HG03064 (cell line): ENCODE data around the gene FOXN3.
"Not testable (repeated sequence)": the region's sequence is repeated elsewhere in the genome, so short reads cannot be mapped to it uniquely, and the experiment has no call there.

Source experiments
- ATAC-seq: cut with Tn5 transposase; IDR thresholded peaks from one replicate; pipeline ENCODE4 v1.9.1; 2021; ENCODE audit warnings: low read depth; ENCODE audit not compliant: unreplicated experiment

Gene FOXN3

GRCh38 chr14:89256951-89257350 is 160.1 kb downstream of the FOXN3 start:
- ATAC-seq = no peak

GRCh38 chr14:89256283-89256682 is 160.8 kb downstream of the FOXN3 start:
- no peak for ATAC-seq

DNA sequence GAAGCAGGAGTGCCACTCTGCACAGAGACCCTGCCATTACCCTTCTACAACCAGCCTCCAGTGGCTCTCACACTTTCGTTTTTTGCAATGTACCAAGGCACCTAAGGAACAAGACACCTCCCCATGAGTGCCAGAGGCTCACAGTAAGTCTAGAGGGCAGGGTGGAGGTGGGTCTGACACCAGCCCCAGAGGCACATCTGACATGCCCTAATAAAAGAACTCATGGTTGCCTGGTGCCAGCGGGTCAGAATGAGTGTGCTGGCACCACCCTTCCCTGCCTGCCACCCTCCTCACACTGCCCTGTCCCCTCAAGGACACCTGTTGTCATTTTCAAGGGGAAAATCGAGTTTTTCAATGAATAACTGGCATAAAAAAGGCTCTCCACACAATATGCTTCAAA is 161.2 kb downstream of the FOXN3 start:
- no peak for ATAC-seq

DNA sequence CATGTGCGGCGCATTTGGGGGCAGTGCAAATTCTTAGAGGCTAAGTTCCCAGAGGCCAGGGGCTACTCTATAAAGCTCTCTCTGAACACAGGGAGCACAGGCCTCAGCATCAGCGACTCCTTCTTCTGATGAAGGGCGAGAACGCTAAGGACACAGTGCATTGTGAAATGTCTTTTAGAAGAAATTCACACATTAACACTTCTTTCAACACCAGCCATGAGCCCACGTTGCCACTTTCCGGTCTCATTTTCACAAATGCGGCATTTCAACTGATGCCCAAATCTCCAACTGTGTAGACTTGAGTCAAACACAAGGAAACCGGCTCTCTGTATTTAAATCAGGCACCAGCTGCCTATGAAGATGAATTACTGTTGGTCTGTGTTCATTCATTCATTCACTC is 162.0 kb downstream of the FOXN3 start:
- no peak for ATAC-seq

GRCh38 chr14:89254166-89254909 is 162.7 kb downstream of the FOXN3 start:
- ATAC-seq = no peak

- no peak for ATAC-seq
Observed at GRCh38 chr14:89252887-89253532, 164.0 kb downstream of the FOXN3 start.

DNA sequence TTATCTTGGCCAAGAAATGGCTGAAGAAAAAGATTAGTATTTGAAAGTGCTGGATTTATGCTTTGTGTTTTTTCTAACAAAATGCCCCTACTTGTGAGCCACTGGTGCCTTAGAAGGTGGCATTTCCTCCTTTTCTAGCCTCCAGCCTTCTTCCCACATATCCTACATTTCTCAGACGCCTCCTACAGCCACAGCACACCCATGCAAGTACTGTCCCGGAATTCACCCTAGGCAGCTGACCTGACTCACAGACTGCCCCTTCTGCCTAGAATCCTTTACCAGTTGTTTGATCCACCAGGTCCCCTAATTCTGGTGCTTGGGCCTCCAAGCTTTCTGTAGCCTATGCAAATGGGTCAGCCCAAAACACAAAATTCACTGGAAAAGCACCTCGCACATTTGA is 166.0 kb downstream of the FOXN3 start:
- no peak for ATAC-seq

GRCh38 chr14:89250655-89250975 is 166.4 kb downstream of the FOXN3 start:
- ATAC-seq = not testable (repeated sequence)

DNA sequence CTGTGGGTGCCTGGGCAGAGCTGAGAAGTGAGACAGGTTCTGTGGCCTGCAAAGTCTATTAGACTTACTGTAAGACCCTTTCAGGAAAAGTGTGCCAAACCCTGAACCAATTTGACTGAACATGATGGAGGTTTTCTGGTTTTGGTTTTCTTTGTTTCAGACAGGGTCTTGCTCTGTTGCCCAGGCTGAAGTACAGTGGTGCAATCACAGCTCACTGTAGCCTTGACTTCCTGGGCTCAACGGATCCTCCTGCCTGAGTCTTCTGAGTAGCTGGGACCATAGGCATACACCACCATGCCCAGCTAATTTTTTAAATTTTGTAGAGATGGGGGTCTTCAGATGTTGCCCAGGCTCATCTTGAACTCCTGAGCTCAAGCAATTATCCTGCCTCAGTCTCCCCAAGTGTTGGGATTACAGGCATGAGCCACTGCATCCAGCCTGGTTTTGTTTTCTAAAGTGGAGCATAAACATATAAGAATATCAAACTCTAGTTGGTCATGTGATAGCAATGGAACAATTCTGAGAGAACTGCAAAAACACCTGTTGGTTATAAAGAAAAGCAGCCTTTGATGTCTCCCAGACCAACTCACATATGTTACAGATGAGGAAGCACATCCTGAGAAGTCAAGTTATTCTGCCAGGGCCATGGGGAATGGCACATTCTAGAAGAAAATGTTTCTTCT is 166.9 kb downstream of the FOXN3 start:
- no peak for ATAC-seq

DNA sequence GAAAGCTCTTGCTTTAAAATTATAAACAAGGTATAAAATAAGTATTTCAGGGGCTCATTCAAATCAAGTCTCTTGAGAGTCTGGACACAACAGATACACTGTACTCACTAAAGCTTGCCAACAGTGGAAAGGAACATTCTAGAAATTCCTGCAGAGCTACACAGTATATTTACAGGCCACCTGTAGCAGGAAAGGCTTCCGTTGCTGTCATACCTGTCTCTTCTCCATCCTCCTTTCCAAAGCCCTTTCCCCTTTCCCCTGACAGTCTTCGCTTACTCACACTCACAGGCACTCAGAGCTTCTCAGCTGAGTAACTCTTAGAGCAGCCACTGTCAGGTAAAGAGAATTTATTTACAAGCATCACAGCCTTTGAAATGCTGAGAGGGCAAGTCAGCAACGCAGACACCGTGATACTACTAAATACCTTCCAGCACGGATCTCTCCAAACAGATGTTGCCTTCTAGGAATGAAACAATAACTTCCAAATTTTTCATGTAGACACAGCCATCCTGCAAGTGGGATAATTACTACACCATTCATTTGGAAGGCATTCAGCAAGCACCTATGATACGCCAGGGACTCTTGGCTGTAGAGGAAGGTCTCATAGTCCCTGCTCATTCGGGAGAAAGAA is 167.9 kb downstream of the FOXN3 start:
- no peak for ATAC-seq

GRCh38 chr14:89248411-89249064 is 168.5 kb downstream of the FOXN3 start:
- ATAC-seq = no peak

DNA sequence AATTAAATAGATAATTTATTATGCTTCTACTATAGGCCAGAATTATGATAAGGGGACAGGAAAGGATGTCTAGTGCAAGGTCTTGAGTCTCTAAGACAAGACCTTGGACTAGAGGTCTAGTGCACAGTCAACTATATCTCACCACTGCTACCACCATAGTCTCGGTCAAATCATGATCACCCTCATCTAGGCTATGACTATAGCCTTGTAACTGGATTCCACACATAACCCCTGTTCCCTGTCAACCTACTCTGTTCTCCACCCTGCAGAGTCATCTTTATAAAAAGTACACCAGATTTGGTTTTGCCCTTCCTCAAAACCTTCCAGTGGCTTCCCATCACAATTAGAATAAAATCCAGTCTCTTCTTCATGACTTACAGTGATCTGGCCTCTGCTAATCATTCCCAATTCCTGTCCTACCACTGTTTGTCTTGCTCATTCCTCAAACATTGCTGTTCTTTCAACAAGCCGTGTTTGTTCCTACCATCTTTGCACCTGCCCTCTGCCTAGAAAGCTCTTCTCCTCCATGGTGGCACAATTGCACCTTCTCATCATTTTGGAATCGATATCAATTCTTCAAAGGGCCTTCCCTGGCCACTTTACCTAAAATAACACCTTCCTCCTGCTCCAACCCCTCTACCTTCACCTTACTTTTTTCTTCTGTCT is 169.4 kb downstream of the FOXN3 start:
- no peak for ATAC-seq

DNA sequence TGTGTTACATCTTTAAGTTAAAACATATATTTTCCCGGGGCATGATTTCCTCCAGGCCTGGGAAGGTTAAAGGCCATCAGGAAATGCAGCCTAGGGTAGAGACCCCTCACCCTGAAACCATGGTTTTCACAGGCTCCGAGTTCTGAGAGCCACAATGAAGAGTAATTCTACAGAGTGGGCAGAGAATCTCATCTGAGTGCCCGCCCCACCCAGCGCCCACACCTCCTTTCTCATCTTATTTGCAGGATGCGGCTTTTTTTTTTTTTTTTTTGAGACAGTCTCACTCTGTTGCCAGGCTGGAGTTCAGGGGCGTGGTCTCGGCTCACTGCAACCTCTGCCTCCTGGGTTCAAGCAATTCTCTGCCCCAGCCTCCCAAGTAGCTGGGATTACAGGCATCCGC is 170.7 kb downstream of the FOXN3 start:
- ATAC-seq = no peak

DNA sequence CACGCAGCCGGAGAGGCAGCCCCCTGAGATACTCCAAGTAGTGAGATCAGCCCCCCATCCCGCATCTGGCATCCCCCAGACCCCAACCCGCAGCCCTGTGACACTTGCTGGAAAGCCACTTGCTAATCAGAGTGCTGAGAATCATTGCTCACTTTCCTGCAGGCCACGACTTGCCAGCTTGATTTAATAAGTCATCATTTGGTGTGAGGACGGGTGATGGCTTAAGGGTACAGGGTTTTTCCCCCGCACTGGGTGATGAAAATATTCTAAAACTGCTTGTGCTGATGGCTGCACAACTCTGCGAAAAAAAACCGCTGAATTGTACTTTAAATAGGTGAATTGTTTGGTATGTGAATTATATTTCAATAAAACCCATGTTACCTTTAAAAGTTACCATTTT is 171.2 kb downstream of the FOXN3 start:
- ATAC-seq = no peak

GRCh38 chr14:89244720-89245119 is 172.3 kb downstream of the FOXN3 start:
- ATAC-seq = no peak

DNA sequence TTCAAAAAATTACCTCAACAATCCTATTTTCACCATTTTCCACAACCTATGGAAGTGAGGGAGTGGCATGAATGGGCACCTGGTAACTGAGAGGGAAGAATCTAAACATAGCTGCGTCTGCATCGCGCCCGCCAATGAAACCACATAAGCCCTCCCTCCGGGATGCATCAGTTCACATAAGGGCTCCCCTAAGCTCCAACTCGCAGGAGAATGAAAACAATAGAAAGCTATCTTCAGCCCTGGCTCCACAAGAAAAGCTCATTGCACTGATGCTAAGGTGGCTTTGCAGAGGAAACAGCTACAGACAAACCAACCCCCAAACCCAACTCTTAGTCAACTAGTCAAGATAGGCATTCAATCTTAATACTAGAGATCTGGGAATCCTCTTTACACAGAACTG is 173.3 kb downstream of the FOXN3 start:
- no peak for ATAC-seq

DNA sequence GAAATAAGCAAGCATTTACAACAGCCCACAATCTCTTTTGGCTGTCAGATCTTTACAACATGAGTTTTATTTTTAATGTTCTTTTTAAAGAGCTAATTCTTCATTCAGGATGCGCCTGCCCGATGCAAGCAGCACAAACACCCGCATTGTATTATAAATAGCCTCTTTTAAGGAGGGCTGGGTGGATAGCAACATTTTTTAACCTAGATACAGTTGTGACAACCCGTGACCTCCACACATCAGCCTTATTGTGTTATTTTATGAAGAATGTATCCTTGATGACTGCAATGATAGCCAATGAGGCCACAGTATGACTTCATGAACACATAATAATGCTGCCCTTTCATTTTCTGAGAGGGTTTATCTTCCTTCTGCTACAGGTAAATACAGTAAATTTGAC is 173.7 kb downstream of the FOXN3 start:
- ATAC-seq = no peak

- ATAC-seq = no peak
Observed at GRCh38 chr14:89242652-89243279, 174.3 kb downstream of the FOXN3 start.

- no peak for ATAC-seq
Observed at GRCh38 chr14:89241934-89242651, 174.9 kb downstream of the FOXN3 start.
